GM21717 (cell line): ENCODE data around the gene PIWIL4.

Experiments used
- ATAC-seq: cut with Tn5 transposase; IDR thresholded peaks from one replicate; pipeline ENCODE4 v1.9.1; 2021; ENCODE audit warnings: mild to moderate bottlenecking, moderate library complexity; ENCODE audit not compliant: unreplicated experiment

PIWIL4 gene

DNA sequence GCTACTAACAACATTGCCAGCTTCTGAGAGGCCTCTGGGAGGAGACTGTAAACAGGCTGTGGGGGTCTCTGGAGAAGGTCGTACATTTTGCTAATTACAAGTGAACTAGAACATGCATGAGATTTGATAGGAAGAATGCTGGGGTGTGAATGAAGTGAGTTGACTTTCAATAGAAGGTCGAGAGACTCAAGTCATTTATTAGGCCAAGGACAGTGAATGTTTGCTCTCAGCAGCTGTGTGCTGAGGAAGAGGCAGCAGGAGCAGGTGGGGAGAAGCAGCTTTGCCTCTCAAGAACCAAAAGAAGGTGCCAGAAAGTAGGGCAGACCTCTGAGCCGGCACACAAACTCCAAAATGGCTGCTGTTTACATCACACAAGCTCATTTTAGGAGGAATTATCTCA, 91.7 kb downstream of the PIWIL4 start:
- no peak for ATAC-seq

GRCh38 chr11:94661444-94661843, 94.3 kb downstream of the PIWIL4 start:
- no peak for ATAC-seq

DNA sequence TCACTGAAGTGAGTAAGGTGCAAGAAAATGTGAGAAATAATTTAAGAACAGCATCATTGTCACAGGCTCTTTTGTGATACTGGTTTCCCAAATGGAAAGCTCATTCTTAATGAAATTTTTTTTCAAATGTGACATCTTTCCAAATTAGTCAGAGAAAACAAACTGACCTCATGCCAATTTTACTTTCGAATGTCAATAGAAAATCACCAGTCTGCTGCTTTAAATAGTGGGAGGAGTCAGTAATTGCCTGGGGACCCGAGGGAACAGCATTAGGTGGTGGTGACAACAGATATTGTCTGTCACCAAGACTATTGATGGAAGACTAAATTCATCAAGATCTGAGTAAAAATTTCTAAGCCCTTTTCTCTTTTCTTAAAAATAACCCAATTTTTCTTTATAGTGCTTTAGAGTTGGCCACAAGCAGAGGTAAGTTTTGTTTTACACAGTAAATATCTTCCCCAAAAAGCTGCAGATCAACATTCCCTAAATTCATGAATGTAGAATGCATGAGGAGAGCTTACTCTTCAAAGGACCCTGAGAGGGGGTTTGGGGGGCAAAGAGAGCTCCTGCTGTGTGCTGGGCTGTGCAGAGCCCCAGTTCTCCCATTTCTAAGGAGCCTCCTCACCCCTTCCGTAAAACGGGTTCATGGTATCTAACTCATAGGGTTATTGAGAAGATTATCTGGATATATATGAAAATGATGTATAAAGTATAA, 95.1 kb downstream of the PIWIL4 start:
- ATAC-seq: no peak

DNA sequence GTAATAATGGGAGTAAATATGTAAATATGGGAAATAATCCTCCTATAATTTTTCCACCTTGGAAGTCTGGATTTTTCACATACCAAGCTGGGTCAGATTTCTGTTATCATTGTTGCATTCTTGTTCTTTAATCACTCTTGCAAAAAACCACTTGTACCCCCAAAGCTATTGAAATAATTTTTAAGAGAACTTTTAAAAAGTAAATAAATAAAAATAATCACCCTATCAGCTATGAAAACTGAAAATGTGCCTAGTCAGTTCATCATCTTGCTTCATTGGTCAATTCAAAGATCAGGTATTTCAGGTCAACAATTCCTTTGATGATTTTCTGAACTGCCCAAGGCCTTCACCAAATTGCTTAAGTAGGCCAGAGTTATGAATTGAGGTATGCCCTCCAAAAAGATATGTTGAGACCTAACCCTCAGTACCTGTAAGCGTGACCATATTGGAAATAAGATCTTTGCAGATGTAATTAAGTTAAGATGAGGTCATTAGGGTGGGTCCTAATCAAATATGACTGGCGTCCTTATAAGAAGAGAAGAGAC, 95.8 kb downstream of the PIWIL4 start:
- no peak for ATAC-seq

DNA sequence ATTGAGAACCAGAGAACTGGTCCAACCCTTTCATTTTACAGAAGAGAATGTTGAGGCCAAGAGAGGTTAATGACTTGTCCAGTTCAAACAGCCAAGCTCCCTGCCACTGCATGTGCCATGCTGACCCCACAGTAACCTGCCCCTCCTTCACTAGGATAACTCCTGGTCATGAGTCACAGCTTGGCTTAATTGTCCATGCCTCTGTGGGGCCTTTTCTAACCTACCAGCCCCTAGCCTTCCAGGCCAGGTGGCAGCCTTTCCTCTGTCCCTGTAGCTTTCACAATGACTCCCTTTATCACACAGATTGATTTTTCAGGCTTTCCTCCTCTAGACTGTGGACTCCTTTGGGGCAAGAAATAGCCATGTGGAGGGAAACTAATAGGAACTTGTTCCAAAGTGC, 97.2 kb downstream of the PIWIL4 start:
- no peak for ATAC-seq

DNA sequence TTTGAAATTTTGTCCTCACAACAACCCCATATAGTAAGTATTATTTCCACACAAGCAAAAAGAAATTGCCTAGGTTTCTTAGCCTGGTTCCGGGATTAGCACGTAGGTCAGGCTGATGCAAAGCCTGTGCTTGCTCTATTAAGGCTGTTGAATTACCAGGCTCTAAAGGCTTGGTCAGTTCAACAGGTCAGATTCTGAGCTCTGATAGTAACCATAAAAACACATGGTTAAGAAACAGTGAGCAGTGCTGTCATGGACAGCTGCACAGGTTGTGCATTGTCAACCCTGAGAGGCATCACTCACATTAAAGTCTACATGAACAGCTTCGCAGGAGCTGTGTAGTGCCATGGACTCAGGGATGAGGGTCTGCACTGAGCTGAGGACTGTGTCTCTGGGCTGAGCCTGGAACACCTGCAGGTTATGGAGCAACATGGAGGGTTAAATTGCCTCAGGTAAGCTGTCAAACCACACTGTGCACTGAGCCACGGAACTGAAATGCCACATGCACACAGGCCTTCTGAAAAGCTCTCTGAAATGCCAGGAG, 98.0 kb downstream of the PIWIL4 start:
- ATAC-seq: no peak

GRCh38 chr11:94666792-94667721, 99.9 kb downstream of the PIWIL4 start:
- no peak for ATAC-seq

DNA sequence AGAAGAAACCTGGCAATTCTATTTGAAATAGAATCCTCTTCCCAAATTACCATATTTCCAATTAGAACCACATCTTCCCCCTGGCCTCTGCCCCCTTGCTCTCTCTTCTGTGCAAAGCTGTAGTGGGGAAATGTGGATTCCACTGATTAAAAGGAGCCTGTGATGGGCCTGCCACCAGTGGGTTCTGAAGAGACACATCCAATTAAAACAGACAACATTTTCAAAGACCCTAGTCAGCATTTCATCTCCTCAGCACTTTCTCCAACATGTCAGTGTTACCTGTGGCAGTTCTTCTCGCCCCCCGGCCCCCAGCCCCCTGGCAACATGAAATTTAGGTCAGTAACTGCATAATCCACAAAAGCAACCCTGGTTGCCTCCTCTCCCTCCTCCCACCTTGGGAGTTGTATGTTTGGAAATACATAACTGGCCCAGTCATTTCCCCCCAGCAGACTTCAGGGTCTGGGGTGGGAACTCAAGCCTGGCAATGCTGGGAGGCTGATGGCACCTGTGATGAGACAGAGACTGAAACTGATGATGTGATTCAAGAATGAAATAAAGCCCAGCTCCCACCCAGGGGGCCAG, 101.1 kb downstream of the PIWIL4 start:
- no peak for ATAC-seq

- ATAC-seq: no peak
Observed at GRCh38 chr11:94669023-94669422, 101.9 kb downstream of the PIWIL4 start.
